ENCODE results near the gene ATP4B. TPM values are rescaled to one million over a fixed set of nuclear protein-coding genes. Genes with fewer than 3 reads are reported as not detected.

Gene ATP4B
- total and polyA plus RNA-seq, 2 experiments from 2014 or later = 16.2 to 30.8 TPM

- WGBS (ENCODE audit: low lambda C conversion rate, missing lambda C conversion rate) = 98% methylated on average over 18 of the region's 18 CpGs
These were observed 24.5 kb downstream of the ATP4B start for GRCh38 chr13:113633485-113633873.

DNA sequence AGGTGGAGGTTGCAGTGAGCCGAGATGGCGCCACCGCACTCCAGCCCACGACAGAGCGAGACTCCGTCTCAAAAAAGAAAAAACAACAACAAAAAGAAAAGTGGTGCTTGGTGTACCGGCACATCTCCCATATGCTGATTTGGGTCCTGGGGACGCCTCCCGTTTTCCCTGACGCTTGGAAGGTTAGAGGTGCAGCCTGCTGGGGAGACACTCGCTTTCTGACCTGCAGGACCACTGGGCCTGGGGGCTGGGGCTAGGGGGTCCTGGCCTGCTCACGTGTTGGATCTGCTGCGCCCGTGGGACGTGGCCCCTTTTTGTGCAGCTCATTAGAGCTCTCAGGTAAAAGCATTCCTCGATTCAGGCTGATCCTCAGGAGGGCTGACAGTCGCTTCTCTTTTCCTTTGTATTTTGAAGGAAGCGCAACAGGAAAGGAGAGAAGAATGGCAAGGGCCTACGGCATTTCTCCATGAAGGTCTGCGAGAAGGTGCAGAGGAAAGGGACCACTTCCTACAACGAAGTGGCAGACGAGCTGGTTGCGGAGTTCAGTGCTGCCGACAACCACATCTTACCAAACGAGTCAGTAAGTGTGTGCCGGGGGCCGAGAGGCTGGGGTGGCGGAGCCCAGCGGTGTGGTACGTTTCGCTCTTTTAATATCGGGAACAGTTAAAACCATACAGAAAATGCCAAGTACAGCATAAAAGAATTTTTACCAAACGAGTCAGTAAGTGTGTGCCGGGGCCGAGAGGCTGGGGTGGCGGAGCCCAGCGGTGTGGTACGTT lies 25.1 kb downstream of the ATP4B start:
- Histone ChIP-seq H3K27ac (no peak overlapping the region), H3K36me3 (replicated peaks; ENCODE audit: insufficient read depth, low read depth) (no peaks in the 10 kb centered on the region), H3K9me2 (replicated peaks; ENCODE audit: insufficient read depth) (no peaks in the 10 kb centered on the region), H3K27me3 (no peaks in the 10 kb centered on the region), H4K20me1 (ENCODE audit: insufficient read depth, poor library complexity, severe bottlenecking) (no peaks in the 10 kb centered on the region), H3K4me1 (ENCODE audit: insufficient read depth) (no peaks in the 10 kb centered on the region), H3K79me2 (peaks cover 7% of the 10 kb centered on the region), H3K4me2 (no peak overlapping the region), H2AFZ (no peak overlapping the region), H3K4me3 (no peak overlapping the region), H3K9me3 (ENCODE audit: low read depth) (no peaks in the 10 kb centered on the region)
- TF ChIP-seq EZH2phosphoT487 (IDR thresholded peaks at IDR 0.05; ENCODE audit: low read depth, severe bottlenecking, unreplicated experiment) = no peak
- TF ChIP-seq EZH2 (IDR thresholded peaks at IDR 0.05; ENCODE audit: borderline replicate concordance) = no peak
- no peak for TF ChIP-seq CTCF (IDR thresholded peaks at IDR 0.05; ENCODE audit: poor library complexity)
- WGBS (ENCODE audit: low lambda C conversion rate, missing lambda C conversion rate) = 98% methylated on average over 38 of the region's 38 CpGs
- no peak for DNase-seq (ENCODE audit: low spot score)

More at GRCh38 chr13:113633485-113633873, 24.5 kb downstream of the ATP4B start:
- Histone ChIP-seq H3K27ac (no peak overlapping the region), H3K27me3 (no peaks in the 10 kb centered on the region), H3K36me3 (replicated peaks; ENCODE audit: insufficient read depth, low read depth) (no peaks in the 10 kb centered on the region), H4K20me1 (ENCODE audit: insufficient read depth, poor library complexity, severe bottlenecking) (no peaks in the 10 kb centered on the region), H3K4me1 (ENCODE audit: insufficient read depth) (no peaks in the 10 kb centered on the region), H3K4me3 (no peak overlapping the region), H3K4me2 (no peak overlapping the region), H3K9me3 (ENCODE audit: low read depth) (no peaks in the 10 kb centered on the region), H3K79me2 (peaks cover 7% of the 10 kb centered on the region), H3K9me2 (replicated peaks; ENCODE audit: insufficient read depth) (no peaks in the 10 kb centered on the region), H2AFZ (no peak overlapping the region)
- DNase-seq (ENCODE audit: low spot score) = no peak
- TF ChIP-seq EZH2 (IDR thresholded peaks at IDR 0.05; ENCODE audit: borderline replicate concordance) (no peak), CTCF (IDR thresholded peaks at IDR 0.05; ENCODE audit: poor library complexity) (no peak), EZH2phosphoT487 (IDR thresholded peaks at IDR 0.05; ENCODE audit: low read depth, severe bottlenecking, unreplicated experiment) (no peak)

- Histone ChIP-seq H2AFZ (no peak overlapping the region), H3K4me3 (no peak overlapping the region), H3K27me3 (no peaks in the 10 kb centered on the region), H3K4me1 (ENCODE audit: insufficient read depth) (no peaks in the 10 kb centered on the region), H3K4me2 (no peak overlapping the region), H3K9me2 (replicated peaks; ENCODE audit: insufficient read depth) (no peaks in the 10 kb centered on the region), H3K27ac (no peak overlapping the region), H3K9me3 (ENCODE audit: low read depth) (no peaks in the 10 kb centered on the region), H4K20me1 (ENCODE audit: insufficient read depth, poor library complexity, severe bottlenecking) (no peaks in the 10 kb centered on the region), H3K79me2 (peaks cover 10% of the 10 kb centered on the region), H3K36me3 (replicated peaks; ENCODE audit: insufficient read depth, low read depth) (no peaks in the 10 kb centered on the region)
- no peak for TF ChIP-seq EZH2 (IDR thresholded peaks at IDR 0.05; ENCODE audit: borderline replicate concordance)
- TF ChIP-seq CTCF (IDR thresholded peaks at IDR 0.05; ENCODE audit: poor library complexity) = no peak
- TF ChIP-seq EZH2phosphoT487 (IDR thresholded peaks at IDR 0.05; ENCODE audit: low read depth, severe bottlenecking, unreplicated experiment) = no peak
- WGBS (ENCODE audit: low lambda C conversion rate, missing lambda C conversion rate) = 96% methylated on average over 41 of the region's 42 CpGs
- DNase-seq (ENCODE audit: low spot score) = no peak
These were observed 26.5 kb downstream of the ATP4B start for GRCh38 chr13:113631341-113632095.
